K562 (cell line): ENCODE results near the gene EFHD2. TPM values are rescaled to one million over a fixed set of nuclear protein-coding genes. Genes with fewer than 3 reads are reported as not detected.
A peak's percentile ranks its signal among the peaks of the same experiment; 100 is the strongest.

Experiments
- ATAC-seq: fragments of 200-7000 bp; cut with Tn5 transposase; 3 replicates; pipeline ENCODE4 v1.9.1; 2020; ENCODE audit warnings: moderate library complexity
- BruUV-seq: library from RNA; stranded (reverse); fragments of 400-500 nt; replicated peaks from 2 replicates; lab custom pipeline; 2021; lab: Mats Ljungman, UMichigan
- CTCF ChIA-PET: fragments of 300-600 bp; formaldehyde crosslinking; extraction: SDS; loops from one replicate; lab custom pipeline; 2021; ENCODE audit warnings: low intra/inter-chr PET ratio; lab: Yijun Ruan, JAX
- POLR2A ChIA-PET: fragments of 300-600, 350-650 bp; sonication (Branson Sonifier 250); formaldehyde crosslinking; extraction: SDS; loops from one replicate; lab custom pipeline; 2021; ENCODE audit warnings: antibody characterized with exemption, inconsistent platforms; lab: Yijun Ruan, JAX
- DNase-seq, 4 experiments: peaks; one replicate each; pipeline versions ENCODE4 v3.0.0 to v3.0.0-alpha.2; 2011 to 2018; ENCODE audit warnings: low spot score in 3 of 4, mixed read lengths in 3 of 4; ENCODE audit errors: extremely low read depth in 1 of 4
- FAIRE-seq: peaks from 2 replicates; lab custom pipeline; 2011; peaks lifted over from hg19 to GRCh38; lab: Jason Lieb, UNC
- H2AFZ ChIP-seq: 2 replicates; pipeline ENCODE4 v1.6.0; 2011; ENCODE audit warnings: low read depth, low read length, control low read depth, inconsistent platforms
- H3K27ac ChIP-seq: fragments of 200-600 bp; 3 replicates; pipeline ENCODE4 v1.8.0; 2011; ENCODE audit warnings: low read depth, mild to moderate bottlenecking, control low read depth, inconsistent platforms, low read length, moderate library complexity, mixed read lengths; ENCODE audit errors: extremely low read depth
- H3K27me3 ChIP-seq, 2 experiments: fragments of 300-600 bp in 1 of 2; 2 replicates in 1 of 2; 3 replicates in 1 of 2; pipeline versions ENCODE4 v1.6.0 to v1.8.0; 2011; ENCODE audit warnings: inconsistent platforms in 2 of 2, low read length in 2 of 2, mild to moderate bottlenecking in 1 of 2, mixed read lengths in 1 of 2, moderate library complexity in 1 of 2; ENCODE audit not compliant: control insufficient read depth in 2 of 2, insufficient read depth in 2 of 2
- H3K36me3 ChIP-seq: fragments of 300-600 bp; 3 replicates; pipeline ENCODE4 v1.8.0; 2011; ENCODE audit warnings: mild to moderate bottlenecking, low read length, inconsistent platforms; ENCODE audit not compliant: control insufficient read depth, insufficient read depth
- H3K4me1 ChIP-seq, 2 experiments: fragments of 200-600 bp in 1 of 2; replicated peaks in 1 of 2; 2 replicates in 1 of 2; 3 replicates in 1 of 2; pipeline versions ENCODE4 v1.5.1 to v1.8.0; 2011; ENCODE audit warnings: inconsistent platforms in 2 of 2, low read length in 2 of 2, mild to moderate bottlenecking in 1 of 2, mixed read lengths in 1 of 2, moderate library complexity in 1 of 2; ENCODE audit not compliant: control insufficient read depth in 2 of 2, insufficient read depth in 2 of 2
- H3K4me2 ChIP-seq: 2 replicates; pipeline ENCODE4 v1.6.1; 2011; ENCODE audit warnings: low read length, control low read depth, inconsistent platforms, mixed read lengths; ENCODE audit not compliant: insufficient read depth
- H3K4me3 ChIP-seq: fragments of 200-600 bp; sonication (generic), shearing (Covaris generic); 2 replicates; pipeline ENCODE4 v1.5.1; 2016; ENCODE audit warnings: control low read depth, inconsistent platforms
- H3K79me2 ChIP-seq: fragments of 200-600 bp; 3 replicates; pipeline ENCODE4 v1.8.0; 2011; ENCODE audit warnings: low read length, inconsistent platforms; ENCODE audit not compliant: control insufficient read depth, insufficient read depth
- H3K9ac ChIP-seq, 2 experiments: 2 replicates each; pipeline versions ENCODE4 v1.6.0 to v1.6.1; 2011; ENCODE audit warnings: low read depth in 2 of 2, low read length in 2 of 2, control low read depth in 1 of 2, inconsistent platforms in 1 of 2, mild to moderate bottlenecking in 1 of 2, mixed read lengths in 1 of 2; ENCODE audit not compliant: insufficient read depth in 1 of 2
- H3K9me1 ChIP-seq: one replicate; pipeline ENCODE4 v1.6.0; 2011; ENCODE audit warnings: inconsistent platforms, mild to moderate bottlenecking, low read length, moderate library complexity; ENCODE audit not compliant: control insufficient read depth, insufficient read depth
- H3K9me3 ChIP-seq: replicated peaks from 2 replicates; pipeline ENCODE4 v1.5.1; 2011; ENCODE audit warnings: low read depth, low read length, inconsistent platforms; ENCODE audit not compliant: control insufficient read depth, insufficient read depth
- H4K20me1 ChIP-seq: replicated peaks from 2 replicates; pipeline ENCODE4 v1.6.1; 2011; ENCODE audit warnings: low read length, inconsistent platforms, mixed read lengths; ENCODE audit not compliant: control insufficient read depth, insufficient read depth
- ARID4B ChIP-seq: sonication (generic); formaldehyde crosslinking; IDR thresholded peaks from 2 replicates; pipeline ENCODE4 v1.8.0; 2022; ENCODE audit warnings: mild to moderate bottlenecking, missing genetic modification reagents
- RCOR1 ChIP-seq, 2 experiments: IDR thresholded peaks; 2 replicates each; pipeline ENCODE4 v1.6.1; 2012; ENCODE audit warnings: low read depth in 2 of 2, low read length in 2 of 2, borderline replicate concordance in 1 of 2, improper control_type of control experiment in 1 of 2
- SMAD1 ChIP-seq: fragments of 150-350 bp; IDR thresholded peaks from 2 replicates; pipeline ENCODE4 v1.6.1; 2014; ENCODE audit warnings: low read length, low read depth; ENCODE audit not compliant: partially characterized antibody
- SMARCE1 ChIP-seq: fragments of 450-650 bp; IDR thresholded peaks from 2 replicates; pipeline ENCODE4 v1.7.1; 2016; ENCODE audit warnings: mild to moderate bottlenecking
- SNIP1 ChIP-seq: fragments of 450-650 bp; IDR thresholded peaks from 2 replicates; pipeline ENCODE4 v1.7.1; 2017; ENCODE audit warnings: low read depth, mild to moderate bottlenecking
- ZNF232 ChIP-seq: sonication (generic); formaldehyde crosslinking; IDR thresholded peaks from 2 replicates; pipeline ENCODE4 v1.8.0; 2022; ENCODE audit warnings: mild to moderate bottlenecking, missing genetic modification reagents
- ZNF766 ChIP-seq: fragments of 200-800 bp; sonication (Bioruptor generic); conservative IDR thresholded peaks from 2 replicates; pipeline ENCODE4 v1.6.1; 2016; ENCODE audit warnings: missing genetic modification characterization, missing compliant biosample characterization
- WGBS: fragments of 100-300 bp; shearing (Covaris generic); methylation state at CpG from one replicate; pipeline ENCODE4 v1.1.6; 2016; ENCODE audit warnings: low coverage, mixed read lengths; ENCODE audit not compliant: insufficient coverage; ENCODE audit errors: missing lambda C conversion rate; 5-methylcytosine and 5-hydroxymethylcytosine counted together
- in situ Hi-C: fragments of 300-500 bp; cut with MboI; formaldehyde crosslinking; loops from 4 replicates; pipeline ENCODE4 v1.15.0; 2018; ENCODE audit warnings: inconsistent platforms, mixed read lengths
- intact Hi-C: fragments of 100-400 bp; cut with micrococcal nuclease; formaldehyde crosslinking; loops from 2 replicates; pipeline ENCODE4 v1.14.2; 2022
- polyA plus RNA-seq, 8 experiments: library from polyadenylated mRNA; depleted of rRNA in 4 of 8; stranded (reverse) in 5 of 8; unstranded in 3 of 8; fragments of >200 nt; fragmentation: Nextera tagmentation in 2 of 8; fragmentation: Illumina TruSeq in 1 of 8; extraction: Ambion mirVana in 2 of 8; extraction: Trizol in 1 of 8; gene quantifications; 2 replicates each; pipeline versions ENCODE4 v1.2.1 to v1.2.3, GENCODE V29; 2011 to 2014; ENCODE audit warnings: inconsistent platforms in 1 of 8, missing spikeins in 1 of 8
- total RNA-seq, 7 experiments: library from RNA; depleted of rRNA in 6 of 7; stranded (reverse); fragments of >200 nt in 6 of 7; fragmentation: Illumina TruSeq in 2 of 7; extraction: Trizol in 2 of 7; gene quantifications; 2 replicates each; pipeline versions ENCODE4 v1.2.1 to v1.2.3, GENCODE V29; 2011 to 2021; ENCODE audit warnings: low replicate concordance in 1 of 7
- TF ChIP-seq, protein P1 (sequence below): fragments of 250-450 bp; sonication (Bioruptor Pico); IDR thresholded peaks from 2 replicates; pipeline ENCODE4 v1.8.0; 2021; ENCODE audit warnings: mild to moderate bottlenecking, moderate library complexity
- TF ChIP-seq, protein P2 (sequence below), 2 experiments: fragments of 150-350 bp in 1 of 2; IDR thresholded peaks; 2 replicates each; pipeline ENCODE4 v1.6.1; 2012 to 2016; ENCODE audit warnings: low read depth in 2 of 2, low read length in 2 of 2, mild to moderate bottlenecking in 1 of 2, moderate library complexity in 1 of 2
- TF ChIP-seq, protein P3 (sequence below): sonication (generic); formaldehyde crosslinking; IDR thresholded peaks from 2 replicates; pipeline ENCODE4 v1.5.0; 2020; ENCODE audit warnings: missing genetic modification reagents

Gene EFHD2
- total and polyA plus RNA-seq, 9 of the 15 experiments (the other 6 are each of a cell fraction or from before 2014, with no cell fraction given), result 1.7 to 73.5 (median 25.2) TPM

- no peaks in the 10 kb centered on the region for H3K9me3 ChIP-seq
- no peak within 1 kb of the TSS for H3K4me3 ChIP-seq
- 0 out of 4 replicates have a peak within 1 kb of the TSS, but pooled peaks of 1 of the 2 experiments have one; percentile 26 for H3K9ac ChIP-seq
- no peaks in the 10 kb centered on the region for H3K9me1 ChIP-seq
- H2AFZ ChIP-seq, result no peak within 1 kb of the TSS
- CTCF ChIA-PET, result interaction anchor here (0.7 kb wide), 1 partner anchor 11 kb away, joined by 3 read pairs; no protein-coding TSS in a partner anchor
- H4K20me1 ChIP-seq, result no peaks in the 10 kb centered on the region
- no peak within 1 kb of the TSS for H3K27ac ChIP-seq
- ATAC-seq (peak; percentile 73), DNase-seq (peak in 1 of 4 experiments; percentile 68), FAIRE-seq (peak; percentile 89)
- WGBS, result 11% methylated on average over 8 of the region's 8 CpGs
- intact Hi-C loops, result no loop called here
- in situ Hi-C loops, result no loop called here
- no peaks in the 10 kb centered on the region for H3K79me2 ChIP-seq
- POLR2A ChIA-PET, result interaction anchor here (0.6 to 1.0 kb wide), 4 partner anchors 9 to 226 kb away, joined by 3 to 5 read pairs (median 3); no protein-coding TSS in a partner anchor
- H3K4me1 ChIP-seq, result peaks cover 16 to 17% of the 10 kb centered on the region in 2 experiments
- H3K27me3 ChIP-seq, result no peaks in the 10 kb centered on the region
- no TSS peak for BruUV-seq
- no peaks in the 10 kb centered on the region for H3K36me3 ChIP-seq
- peak within 1 kb of the TSS; percentile 48 for H3K4me2 ChIP-seq
- TF ChIP-seq, protein P1, sequence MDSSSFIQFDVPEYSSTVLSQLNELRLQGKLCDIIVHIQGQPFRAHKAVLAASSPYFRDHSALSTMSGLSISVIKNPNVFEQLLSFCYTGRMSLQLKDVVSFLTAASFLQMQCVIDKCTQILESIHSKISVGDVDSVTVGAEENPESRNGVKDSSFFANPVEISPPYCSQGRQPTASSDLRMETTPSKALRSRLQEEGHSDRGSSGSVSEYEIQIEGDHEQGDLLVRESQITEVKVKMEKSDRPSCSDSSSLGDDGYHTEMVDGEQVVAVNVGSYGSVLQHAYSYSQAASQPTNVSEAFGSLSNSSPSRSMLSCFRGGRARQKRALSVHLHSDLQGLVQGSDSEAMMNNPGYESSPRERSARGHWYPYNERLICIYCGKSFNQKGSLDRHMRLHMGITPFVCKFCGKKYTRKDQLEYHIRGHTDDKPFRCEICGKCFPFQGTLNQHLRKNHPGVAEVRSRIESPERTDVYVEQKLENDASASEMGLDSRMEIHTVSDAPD (CRISPR knock-in tag), result no peak
- no peak for TF ChIP-seq ARID4B
- TF ChIP-seq SNIP1, result 0 out of 2 replicates have a peak, but pooled peaks have one; percentile 39
- TF ChIP-seq, protein P2, sequence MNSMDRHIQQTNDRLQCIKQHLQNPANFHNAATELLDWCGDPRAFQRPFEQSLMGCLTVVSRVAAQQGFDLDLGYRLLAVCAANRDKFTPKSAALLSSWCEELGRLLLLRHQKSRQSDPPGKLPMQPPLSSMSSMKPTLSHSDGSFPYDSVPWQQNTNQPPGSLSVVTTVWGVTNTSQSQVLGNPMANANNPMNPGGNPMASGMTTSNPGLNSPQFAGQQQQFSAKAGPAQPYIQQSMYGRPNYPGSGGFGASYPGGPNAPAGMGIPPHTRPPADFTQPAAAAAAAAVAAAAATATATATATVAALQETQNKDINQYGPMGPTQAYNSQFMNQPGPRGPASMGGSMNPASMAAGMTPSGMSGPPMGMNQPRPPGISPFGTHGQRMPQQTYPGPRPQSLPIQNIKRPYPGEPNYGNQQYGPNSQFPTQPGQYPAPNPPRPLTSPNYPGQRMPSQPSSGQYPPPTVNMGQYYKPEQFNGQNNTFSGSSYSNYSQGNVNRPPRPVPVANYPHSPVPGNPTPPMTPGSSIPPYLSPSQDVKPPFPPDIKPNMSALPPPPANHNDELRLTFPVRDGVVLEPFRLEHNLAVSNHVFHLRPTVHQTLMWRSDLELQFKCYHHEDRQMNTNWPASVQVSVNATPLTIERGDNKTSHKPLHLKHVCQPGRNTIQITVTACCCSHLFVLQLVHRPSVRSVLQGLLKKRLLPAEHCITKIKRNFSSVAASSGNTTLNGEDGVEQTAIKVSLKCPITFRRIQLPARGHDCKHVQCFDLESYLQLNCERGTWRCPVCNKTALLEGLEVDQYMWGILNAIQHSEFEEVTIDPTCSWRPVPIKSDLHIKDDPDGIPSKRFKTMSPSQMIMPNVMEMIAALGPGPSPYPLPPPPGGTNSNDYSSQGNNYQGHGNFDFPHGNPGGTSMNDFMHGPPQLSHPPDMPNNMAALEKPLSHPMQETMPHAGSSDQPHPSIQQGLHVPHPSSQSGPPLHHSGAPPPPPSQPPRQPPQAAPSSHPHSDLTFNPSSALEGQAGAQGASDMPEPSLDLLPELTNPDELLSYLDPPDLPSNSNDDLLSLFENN (IDR thresholded peaks at IDR 0.05; ENCODE audit: low read depth in 2 of 2, low read length in 2 of 2), result 0 out of 4 replicates have a peak, but pooled peaks of 1 of the 2 experiments have one; percentile 28
- 0 out of 2 replicates have a peak, but pooled peaks have one; percentile 51 for TF ChIP-seq ZNF766 (CRISPR knock-in tag)
- peak; percentile 27 to 88; a peak in 2 of 4 replicates for TF ChIP-seq RCOR1 (IDR thresholded peaks at IDR 0.05; ENCODE audit: borderline replicate concordance in 1 of 2, low read depth in 2 of 2, low read length in 2 of 2)
- no peak for TF ChIP-seq ZNF232 (CRISPR knock-in tag)
- peak; percentile 73; the same call in 1 of the 2 replicates for TF ChIP-seq SMARCE1
- TF ChIP-seq SMAD1, result no peak
- TF ChIP-seq, protein P3, sequence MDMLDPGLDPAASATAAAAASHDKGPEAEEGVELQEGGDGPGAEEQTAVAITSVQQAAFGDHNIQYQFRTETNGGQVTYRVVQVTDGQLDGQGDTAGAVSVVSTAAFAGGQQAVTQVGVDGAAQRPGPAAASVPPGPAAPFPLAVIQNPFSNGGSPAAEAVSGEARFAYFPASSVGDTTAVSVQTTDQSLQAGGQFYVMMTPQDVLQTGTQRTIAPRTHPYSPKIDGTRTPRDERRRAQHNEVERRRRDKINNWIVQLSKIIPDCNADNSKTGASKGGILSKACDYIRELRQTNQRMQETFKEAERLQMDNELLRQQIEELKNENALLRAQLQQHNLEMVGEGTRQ (CRISPR knock-in tag), result no peak
Observed at GRCh38 chr1:15456313-15456954, 46.7 kb downstream of the EFHD2 start, which contains the start of gene CELA2A. CELA2A (plus strand) TSS chr1:15456732; CDS start chr1:15456754, 22 bp downstream.
